ENCODE data around the gene MKRN2OS.
"Not testable (repeated sequence)": the region's sequence is repeated elsewhere in the genome, so short reads cannot be mapped to it uniquely, and the experiment has no call there.

Gene MKRN2OS

DNA sequence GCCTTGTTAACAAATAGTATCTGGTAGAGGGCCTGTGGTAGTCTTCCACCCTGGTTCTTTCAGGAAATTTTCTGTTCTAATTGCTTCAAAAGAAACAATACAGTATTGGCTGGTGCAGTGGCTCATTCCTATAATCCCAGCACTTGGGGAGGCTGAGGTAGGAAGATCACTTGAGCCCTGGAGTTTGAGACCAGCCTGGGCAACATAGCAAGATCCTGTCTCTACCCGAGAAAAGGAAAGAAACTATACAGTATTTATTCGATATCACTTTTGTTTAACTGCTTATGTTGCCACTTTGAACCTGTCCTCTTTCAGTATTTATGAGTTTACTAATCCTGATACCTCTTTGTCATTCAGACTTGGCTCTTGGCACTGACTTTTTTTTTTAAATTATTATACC lies 16.1 kb upstream of the MKRN2OS start:
- no peak for DNase-seq (ENCODE audit: low spot score)

DNA sequence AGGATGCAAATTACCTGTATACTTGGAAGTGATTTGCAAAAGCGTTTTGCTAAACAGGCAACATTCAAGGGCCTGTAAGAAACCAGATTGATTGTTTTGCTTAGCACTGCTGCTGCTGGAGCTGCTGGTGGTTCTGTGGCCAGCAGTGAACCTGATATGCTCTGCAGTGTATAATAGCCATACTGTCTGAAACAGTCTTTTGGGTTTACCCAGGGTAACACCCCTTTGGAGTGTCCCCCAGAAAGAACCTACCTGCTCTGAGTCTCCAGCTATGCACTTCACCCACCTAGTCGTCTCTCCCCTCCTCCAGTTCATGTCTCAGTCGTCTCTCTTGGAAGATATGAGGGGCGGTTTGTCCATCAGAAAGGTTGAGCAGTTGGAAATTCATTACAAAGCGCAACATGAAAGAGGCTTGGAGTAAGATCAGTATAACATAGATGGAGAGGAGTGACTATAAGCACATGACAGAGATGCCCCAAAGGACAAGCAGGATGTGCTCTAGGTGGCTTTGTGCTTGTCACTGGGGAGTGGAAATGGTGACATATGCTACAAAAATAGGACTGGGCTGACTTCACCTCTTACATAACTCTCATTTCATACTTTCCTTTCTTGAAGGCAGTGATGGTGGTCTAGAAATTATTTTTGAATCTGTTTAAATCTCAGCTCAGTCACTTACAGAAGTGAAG lies 15.3 kb upstream of the MKRN2OS start:
- DNase-seq (ENCODE audit: low spot score) = peak; percentile 26

- no peak for DNase-seq (ENCODE audit: low spot score)
These were observed 14.2 kb upstream of the MKRN2OS start for GRCh38 chr3:12559520-12559919.

GRCh38 chr3:12558706-12559105 lies 13.4 kb upstream of the MKRN2OS start:
- no peak for DNase-seq (ENCODE audit: low spot score)

DNA sequence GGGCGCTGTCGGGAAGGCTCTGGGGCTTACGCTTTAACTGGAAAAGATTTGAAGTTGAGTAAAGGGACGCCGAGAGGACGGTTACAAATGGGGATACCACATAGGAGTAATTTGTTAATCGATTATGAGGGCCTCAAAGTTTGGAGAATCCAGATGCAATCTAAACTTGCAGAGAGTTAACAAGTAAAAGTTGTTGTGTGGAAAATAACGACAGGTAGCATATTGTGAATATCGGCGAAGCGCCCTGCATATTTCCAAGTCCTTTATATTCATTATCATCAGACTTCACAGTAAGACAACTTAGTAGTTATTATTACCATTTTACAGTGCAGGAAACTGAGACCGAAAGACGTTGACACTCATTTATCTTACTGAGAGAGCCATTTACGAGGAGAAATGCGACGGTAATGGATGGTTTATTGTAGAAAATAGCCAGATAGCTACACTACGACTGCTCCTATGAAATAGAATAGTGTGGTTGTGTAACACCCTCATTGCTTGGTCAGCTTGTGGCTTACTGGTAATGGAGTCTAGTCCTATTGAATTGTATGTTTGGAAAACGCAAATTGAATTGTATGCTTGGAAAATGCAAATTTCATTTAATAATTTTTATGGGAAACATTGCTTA lies 12.3 kb upstream of the MKRN2OS start:
- DNase-seq (ENCODE audit: low spot score) = no peak

DNA sequence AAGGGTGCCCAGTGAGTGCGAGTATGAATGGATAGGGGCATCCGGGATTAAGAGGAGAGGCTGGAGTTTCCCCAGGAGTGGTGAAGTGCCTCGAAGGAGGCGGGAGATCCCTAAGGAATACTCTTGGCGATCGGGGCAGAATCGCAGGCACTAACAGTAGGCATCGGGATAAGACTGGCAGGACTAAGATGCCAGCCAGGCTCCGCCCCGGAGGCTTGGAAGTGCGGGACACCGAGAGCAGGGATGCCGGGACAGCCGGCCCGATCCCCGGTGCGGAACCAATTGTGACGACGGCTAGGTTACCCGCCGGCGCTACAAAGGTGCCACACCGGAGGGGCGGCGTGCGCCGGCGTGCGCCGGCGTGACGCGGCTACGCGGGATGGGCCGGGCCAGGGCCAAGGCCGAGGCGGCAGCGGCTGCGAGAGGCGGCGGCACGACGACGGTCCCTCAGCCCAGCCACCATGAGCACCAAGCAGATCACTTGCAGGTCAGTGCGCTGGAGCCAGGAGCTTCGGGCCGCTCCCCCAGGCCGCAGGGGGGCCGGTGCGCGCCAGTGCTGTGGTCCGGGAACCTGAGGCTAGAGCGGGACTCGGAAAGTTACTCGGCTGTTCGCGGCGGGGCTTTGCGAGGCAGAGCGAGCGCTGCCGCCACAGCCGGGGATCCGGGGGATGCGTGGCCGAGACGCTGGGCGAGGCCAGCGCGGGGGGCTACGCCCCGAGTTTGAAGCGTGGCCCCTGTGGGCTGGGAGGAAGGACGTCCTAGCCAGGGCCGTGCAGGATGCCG lies 11.6 kb upstream of the MKRN2OS start, which contains the start of gene MKRN2:
MKRN2 (plus strand) TSS at position 398 of the 783 bp plus-strand sequence; CDS start at position 462, 64 bp downstream.
- peak; percentile 88 for DNase-seq (ENCODE audit: low spot score)

- DNase-seq (ENCODE audit: low spot score) = no peak
These were observed 11.0 kb upstream of the MKRN2OS start for GRCh38 chr3:12556314-12556689.

DNA sequence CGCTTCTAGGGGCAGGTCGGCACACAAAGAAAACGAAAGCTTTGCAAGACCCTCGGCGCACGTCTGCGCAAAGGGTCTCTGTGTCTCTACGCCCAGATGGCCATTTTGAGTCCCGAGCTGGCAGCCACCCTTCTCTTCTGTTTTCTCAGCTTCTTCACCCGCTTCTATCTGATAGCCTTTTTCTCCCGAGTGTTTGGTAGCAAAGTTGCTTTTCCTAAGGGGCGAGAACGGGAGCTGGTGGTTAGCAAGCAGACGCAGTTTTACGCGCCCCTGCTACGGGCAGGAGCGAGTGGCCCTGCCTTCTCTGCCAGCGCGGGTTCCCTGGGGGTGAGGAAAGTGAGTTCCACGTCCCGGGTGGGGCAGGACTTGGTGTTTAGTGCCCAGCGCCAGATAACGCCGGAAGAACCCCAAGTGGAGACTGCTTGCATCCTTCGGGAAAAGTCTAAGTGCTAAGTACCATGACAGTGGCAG lies 8.7 kb upstream of the MKRN2OS start:
- no peak for DNase-seq (ENCODE audit: low spot score)

DNA sequence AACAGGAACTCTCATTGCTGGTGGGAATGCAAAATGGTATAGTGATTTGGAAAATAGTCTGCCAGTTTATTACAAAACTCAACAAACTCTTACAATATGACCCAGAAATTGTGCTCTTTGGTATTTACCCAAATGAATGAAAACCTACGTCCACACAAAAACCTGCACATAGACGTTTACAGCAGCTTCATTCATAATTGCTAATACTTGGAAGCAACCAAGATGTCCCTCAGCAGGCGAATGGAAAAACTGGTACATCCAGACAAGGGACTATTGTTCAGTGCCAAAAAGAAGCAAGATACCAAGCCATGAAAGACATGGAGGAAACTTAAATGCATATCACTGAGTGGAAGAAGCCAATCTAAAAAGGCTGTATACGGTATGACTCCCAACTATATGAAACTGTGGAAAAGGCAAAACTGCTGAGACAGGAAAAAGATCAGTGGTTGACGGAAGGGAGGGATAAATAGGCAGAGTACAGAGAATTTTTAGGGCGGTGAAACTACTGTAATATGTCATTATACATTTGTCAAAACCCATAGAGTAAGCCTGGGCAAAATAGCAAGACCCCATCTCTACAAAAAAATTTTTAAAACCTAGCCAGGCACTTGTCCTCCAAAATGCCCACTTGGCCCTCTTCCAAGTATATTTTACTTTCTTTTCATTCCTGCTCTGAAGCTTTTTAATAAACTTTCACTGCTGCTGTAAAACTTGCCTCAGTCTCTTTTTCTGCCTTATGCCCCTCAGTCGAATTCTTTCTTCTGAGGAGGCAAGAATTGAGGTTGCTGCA lies 4.9 kb upstream of the MKRN2OS start:
- no peak for DNase-seq (ENCODE audit: low spot score)

- DNase-seq (ENCODE audit: low spot score) = no peak
These were observed 437 bp downstream of the MKRN2OS start for GRCh38 chr3:12544652-12545472.

DNA sequence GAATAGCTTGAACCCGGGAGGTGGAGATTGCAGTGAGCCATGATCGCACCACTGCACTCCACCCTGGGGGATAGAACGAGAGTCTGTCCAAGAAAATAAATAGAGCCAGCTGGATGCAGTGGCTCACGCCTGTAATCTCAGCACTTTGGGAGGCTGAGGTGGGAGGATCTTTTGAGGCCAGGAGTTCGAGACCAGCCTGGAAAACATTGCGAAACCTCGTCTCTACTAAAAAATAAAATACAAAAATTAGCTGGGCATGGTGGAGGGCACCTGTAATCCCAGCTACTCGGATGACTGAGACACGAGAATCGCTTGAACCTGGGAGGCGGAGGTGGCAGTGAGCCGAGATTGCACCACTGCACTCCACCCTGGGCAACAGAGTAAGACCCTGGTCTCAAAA lies 1.8 kb downstream of the MKRN2OS start:
- DNase-seq (ENCODE audit: low spot score) = not testable (repeated sequence)

GRCh38 chr3:12541625-12542024 lies 3.7 kb downstream of the MKRN2OS start:
- no peak for DNase-seq (ENCODE audit: low spot score)

DNA sequence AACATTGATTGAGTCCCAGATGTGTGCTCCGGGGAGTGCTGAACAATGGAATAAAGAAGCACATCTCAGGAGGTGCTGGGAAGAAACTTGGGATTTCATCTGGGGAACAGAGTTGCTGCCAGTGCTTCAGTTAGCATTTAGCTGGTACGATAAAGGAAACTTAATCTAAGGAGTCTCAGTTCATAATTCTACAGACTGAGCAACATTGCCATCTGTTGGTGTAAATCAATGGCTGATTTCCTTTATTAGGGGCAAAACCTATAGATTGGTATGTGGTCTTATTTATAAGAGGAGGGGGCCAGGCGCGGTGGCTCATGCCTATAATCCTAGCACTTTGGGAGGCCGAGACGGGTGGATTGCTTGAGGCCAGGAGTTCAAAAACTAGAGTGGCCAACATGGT lies 8.9 kb downstream of the MKRN2OS start:
- no peak for DNase-seq (ENCODE audit: low spot score)

DNA sequence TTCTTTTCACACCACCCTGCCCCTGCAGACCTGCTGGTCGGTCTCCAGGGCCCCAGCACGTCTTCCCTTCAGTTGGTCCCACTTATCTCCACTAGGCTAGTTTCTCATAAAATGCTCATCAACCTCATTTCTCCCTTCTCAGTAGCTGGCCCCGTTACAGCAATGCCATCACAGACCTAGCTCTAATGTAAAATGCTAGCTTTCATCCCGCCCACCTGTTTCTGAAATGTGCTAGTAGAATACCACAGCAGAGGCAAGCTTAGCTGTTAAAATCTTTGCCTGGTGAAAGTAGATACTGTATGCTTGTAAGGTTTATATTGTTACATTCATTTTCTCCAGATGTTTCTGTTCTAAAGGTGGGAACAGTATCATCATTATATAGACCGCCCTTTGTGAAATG lies 13.1 kb downstream of the MKRN2OS start:
- DNase-seq (ENCODE audit: low spot score) = peak; percentile 38

GRCh38 chr3:12527757-12528143 lies 17.5 kb downstream of the MKRN2OS start:
- DNase-seq (ENCODE audit: low spot score) = no peak

DNA sequence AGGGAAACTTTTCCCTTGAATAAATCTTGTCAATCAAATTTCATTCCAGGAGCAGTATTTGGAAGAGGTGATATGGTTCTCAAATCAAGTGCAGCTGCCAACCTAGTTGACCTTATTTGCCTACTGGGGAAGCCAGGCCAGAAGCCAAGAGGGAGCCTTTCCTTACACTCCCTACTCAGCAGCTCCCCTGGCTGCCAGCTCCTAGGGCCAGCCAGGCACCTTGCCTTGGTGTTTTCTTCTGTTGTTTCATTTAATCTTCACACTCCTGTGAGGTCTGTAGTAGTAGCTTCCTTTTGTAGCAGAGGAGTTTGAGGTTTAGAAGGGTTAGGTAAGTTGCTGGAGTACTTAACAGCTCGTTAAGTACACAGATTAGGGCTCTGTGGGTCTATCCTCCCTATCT lies 22.6 kb downstream of the MKRN2OS start:
- DNase-seq (ENCODE audit: low spot score) = no peak

DNA sequence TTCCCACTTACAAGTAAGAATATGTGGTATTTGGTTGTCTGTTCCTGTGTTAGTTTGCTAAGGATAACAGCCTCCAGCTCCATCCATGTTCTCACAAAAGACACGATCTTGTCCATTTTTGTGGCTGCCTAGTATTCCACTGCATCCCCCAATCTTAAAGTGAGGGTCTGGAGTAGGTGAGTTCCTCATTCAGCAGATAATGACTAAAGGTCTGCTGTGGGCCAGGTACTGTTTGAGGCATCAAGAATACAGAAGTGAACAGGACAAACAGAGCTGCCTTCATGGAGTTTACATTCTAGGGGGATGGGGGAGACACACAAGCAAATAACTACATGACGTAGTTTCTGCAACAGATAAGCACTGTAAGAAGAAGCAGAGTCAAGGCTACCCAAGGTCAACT lies 24.3 kb downstream of the MKRN2OS start:
- no peak for DNase-seq (ENCODE audit: low spot score)

DNA sequence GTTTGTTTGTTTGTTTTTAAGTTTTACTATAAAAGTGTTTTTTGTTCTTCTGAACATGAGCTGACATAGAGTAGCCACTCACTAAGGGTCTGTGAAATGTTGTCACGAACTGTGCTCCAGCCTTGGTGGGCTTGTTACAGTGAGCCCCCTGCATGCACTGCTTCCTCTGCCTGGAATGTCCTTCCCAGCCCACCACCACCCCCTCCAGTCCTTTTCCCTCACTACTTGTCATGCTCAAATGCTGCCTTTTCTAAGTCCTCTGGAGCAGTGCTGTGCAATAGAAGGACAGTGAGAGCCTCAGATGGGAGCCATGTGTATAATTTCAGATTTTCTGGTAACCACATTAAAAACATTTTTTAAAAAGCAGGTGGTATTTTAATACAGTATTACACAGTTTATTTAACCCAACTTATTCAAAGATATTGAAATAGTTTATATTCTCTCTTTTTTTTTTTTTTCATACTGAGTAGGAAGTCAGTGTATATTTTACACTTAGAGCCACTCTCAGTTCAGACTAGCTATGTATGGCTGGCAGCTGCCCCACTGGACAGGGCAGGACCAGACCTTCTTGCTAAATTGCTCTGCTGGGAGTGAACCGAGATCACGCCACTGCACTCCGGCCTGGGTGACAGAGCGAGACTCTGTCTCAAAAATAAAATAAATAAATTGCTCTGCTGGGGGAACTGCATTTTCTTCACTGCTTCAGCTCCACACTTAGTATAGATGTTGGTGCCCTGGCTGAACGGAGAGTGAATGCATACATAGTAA lies 26.9 kb downstream of the MKRN2OS start:
- DNase-seq (ENCODE audit: low spot score) = no peak

- DNase-seq (ENCODE audit: low spot score) = no peak
These were observed 28.4 kb downstream of the MKRN2OS start for GRCh38 chr3:12516873-12517272.

GRCh38 chr3:12515631-12516030 lies 29.7 kb downstream of the MKRN2OS start:
- no peak for DNase-seq (ENCODE audit: low spot score)

All from putamen (tissue), 1 donor.